Measurements from ENCODE around the gene RBMS1. TPM values are rescaled to one million over a fixed set of nuclear protein-coding genes. Genes with fewer than 3 reads are reported as not detected.

The RBMS1 gene
- total RNA-seq, 1 donor: 170 TPM

DNA sequence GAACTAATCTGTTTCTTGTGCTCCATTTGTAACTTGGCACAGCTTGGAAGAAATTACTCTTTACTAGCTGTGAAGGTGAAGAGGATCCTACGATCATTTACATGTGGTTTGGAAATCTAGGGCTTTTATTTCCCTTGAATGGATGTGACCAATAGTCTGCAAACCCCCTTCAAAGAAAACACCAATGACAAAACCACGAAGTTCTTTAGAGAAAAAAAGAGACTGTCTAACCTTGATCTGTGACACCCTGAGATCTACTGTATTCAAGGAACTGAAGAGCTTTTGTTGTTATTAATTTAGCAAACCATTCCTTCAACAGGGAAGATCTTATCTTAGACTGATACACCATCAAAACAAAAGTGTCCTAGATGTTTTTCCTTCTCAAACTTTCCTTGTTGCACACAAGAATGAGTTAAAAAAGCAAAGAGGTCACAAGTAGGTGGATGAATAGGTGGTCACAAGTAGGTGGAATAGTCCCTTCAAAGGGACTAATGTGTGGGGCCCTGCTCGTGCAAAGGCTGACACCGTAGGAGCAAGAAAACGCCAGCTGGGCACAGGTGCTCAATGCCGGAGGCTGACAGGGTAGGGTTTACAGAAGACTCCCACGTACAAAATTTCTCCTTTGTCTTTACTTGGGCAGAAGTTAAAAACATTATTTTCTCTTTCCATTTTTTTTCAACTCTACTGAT, 197.9 kb downstream of the RBMS1 start:
- no peak for DNase-seq (ENCODE audit: low read depth)
- no peak overlapping the region for H3K4me3 ChIP-seq (ENCODE audit: low read depth, low read length)
- TF ChIP-seq, protein P1, sequence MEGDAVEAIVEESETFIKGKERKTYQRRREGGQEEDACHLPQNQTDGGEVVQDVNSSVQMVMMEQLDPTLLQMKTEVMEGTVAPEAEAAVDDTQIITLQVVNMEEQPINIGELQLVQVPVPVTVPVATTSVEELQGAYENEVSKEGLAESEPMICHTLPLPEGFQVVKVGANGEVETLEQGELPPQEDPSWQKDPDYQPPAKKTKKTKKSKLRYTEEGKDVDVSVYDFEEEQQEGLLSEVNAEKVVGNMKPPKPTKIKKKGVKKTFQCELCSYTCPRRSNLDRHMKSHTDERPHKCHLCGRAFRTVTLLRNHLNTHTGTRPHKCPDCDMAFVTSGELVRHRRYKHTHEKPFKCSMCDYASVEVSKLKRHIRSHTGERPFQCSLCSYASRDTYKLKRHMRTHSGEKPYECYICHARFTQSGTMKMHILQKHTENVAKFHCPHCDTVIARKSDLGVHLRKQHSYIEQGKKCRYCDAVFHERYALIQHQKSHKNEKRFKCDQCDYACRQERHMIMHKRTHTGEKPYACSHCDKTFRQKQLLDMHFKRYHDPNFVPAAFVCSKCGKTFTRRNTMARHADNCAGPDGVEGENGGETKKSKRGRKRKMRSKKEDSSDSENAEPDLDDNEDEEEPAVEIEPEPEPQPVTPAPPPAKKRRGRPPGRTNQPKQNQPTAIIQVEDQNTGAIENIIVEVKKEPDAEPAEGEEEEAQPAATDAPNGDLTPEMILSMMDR (IDR thresholded peaks at IDR 0.05; ENCODE audit: insufficient read depth, low read length): no peak

DNA sequence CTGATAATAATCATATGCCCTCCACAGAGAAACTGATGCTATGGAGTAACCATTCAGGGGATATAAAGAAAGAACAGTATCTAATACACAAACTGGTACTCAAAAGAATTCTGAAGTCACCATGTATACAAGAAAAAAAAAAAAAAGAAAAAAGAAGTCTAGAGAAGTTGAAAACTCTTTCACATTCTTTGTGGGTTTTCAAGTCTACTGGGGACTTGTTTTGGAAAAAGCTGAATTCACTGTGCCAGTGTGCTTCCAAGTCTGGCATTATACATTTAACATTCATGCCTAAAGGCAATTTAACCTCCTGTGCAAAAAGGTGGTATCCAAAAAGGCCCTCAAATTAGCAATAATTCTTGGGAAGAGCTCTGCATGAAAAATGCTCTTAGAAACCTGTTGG, 198.7 kb downstream of the RBMS1 start:
- DNase-seq (ENCODE audit: low read depth): no peak
- H3K4me3 ChIP-seq (ENCODE audit: low read depth, low read length): no peak overlapping the region
- TF ChIP-seq, protein P1 (IDR thresholded peaks at IDR 0.05; ENCODE audit: insufficient read depth, low read length): no peak

DNA sequence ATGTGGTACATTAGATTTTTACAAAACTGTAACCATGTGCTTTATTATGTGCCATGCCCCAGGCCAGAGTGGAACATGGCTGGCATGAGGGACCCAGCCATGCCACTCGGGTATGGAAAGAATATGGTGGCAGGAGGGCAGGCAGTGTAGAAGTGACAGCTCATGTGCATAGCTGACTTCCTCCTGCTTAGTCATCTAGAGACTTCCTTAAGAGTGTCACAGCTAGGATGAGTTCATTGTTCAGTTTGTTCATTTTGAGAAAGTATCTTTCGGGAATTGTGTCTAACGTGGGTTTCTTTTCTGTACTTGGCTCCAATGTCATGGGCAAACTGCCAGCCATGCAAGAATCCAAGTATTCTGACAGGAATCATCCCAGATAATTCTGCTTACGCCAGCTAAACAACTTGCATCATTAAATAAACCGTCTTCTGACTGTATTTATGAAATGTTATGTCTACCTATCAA, 199.2 kb downstream of the RBMS1 start:
- peak; percentile 98 for DNase-seq (ENCODE audit: low read depth)
- H3K4me3 ChIP-seq (ENCODE audit: low read depth, low read length): no peak overlapping the region
- TF ChIP-seq, protein P1 (IDR thresholded peaks at IDR 0.05; ENCODE audit: insufficient read depth, low read length): no peak

DNA sequence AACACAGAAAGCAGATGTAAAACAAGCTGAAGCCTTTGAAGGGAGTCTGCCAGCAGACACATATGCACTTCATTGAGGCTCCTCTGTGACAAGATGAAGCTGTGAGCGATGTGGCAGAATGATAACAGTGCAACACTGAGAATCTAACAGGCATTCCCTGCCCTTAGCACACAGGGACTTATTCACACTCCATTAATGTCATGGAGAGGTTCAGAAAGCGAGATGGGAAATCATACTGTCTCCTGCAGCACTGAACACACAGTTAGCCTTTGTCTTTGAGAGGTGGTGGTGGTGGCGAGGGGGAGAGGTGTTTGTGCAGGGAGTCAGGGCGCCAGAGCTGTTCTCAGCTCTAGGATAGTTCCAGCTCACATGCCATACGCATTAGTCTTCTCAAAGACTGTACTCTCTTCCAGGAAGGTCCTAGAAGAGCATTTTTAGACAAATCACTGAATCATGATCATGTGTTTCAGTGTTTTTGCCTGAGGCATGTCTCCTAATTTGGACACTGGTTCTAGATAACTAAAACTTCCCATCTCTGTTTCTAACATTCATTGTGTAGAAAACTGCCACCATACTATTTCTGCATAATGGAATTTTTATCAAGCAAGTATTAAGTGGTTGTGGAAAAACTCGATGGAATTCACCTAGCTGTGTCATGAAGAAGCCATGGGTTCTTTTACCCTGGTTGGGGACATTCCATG, 200.1 kb downstream of the RBMS1 start:
- DNase-seq (ENCODE audit: low read depth): peak; percentile 96
- no peak overlapping the region for H3K4me3 ChIP-seq (ENCODE audit: low read depth, low read length)
- TF ChIP-seq, protein P1 (IDR thresholded peaks at IDR 0.05; ENCODE audit: insufficient read depth, low read length): no peak

DNA sequence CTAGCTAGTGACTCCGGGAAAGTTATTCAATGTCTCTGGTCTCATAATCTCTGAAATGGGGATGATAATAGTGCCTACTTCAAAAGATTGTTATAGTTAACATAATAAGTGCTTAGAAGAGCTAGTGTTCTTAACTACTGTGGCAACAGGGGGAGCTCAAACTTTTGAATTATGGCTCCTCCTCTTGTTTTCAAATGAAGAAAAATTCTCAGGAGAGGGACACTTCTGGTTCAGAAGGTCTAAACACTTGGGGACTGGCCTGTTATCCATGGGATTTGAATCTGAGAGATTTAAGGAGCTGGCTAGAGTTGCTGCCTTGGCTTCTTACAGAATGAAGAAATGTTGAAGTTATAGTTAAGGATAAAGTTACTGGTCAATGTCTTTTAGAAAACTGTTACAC, 201.4 kb downstream of the RBMS1 start:
- peak; percentile 69 for DNase-seq (ENCODE audit: low read depth)
- H3K4me3 ChIP-seq (ENCODE audit: low read depth, low read length): no peak overlapping the region
- TF ChIP-seq, protein P1 (IDR thresholded peaks at IDR 0.05; ENCODE audit: insufficient read depth, low read length): peak; percentile 27

DNA sequence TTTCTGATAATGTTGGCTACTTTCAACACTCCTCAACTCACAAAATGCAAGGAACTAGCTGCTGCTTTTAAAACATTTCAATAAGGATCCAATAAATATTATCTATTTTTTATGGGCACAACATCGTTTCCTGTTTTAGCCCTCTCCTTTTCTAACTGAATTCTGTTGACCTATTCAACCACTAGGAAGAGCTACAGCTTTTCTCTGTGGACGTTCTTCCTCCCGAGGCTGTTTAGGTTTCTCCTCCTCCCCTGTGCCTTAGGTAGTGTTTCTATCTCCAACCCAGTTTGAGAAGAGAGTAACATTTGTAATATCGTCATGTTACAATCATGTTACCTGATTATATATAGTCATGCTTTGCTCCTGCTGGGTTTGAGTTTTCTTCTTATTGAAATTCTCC, 202.2 kb downstream of the RBMS1 start:
- peak; percentile 47 for DNase-seq (ENCODE audit: low read depth)
- TF ChIP-seq, protein P1 (IDR thresholded peaks at IDR 0.05; ENCODE audit: insufficient read depth, low read length): peak; percentile 32
- H3K4me3 ChIP-seq (ENCODE audit: low read depth, low read length): no peak overlapping the region

Measured in fibroblast of the aortic adventitia (primary cell).